ENCODE results near the gene EMX1.

The EMX1 gene

GRCh38 chr2:72925328-72925943 lies 8.1 kb downstream of the EMX1 start:
- no peak for DNase-seq

DNA sequence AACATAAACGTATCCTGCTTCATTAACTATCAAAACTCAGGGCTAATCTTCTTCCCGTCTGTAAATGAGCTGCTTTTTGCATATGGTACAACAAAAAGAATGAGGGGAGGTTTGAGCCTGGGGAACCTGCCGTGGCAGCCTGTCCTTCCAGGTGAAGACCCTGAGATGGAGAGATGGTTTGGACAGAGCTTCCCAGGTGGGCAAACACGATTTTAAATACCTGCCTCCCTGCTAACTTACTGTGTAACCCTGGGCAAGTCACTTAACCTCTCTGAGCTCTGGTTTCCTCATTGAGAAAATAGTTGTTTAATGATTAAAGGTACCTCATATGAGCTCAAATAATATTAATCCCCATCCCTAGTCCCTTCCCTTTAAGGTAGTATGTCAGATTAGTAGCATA lies 9.0 kb downstream of the EMX1 start:
- DNase-seq: no peak

- DNase-seq: no peak
These were observed 9.6 kb downstream of the EMX1 start for GRCh38 chr2:72926811-72927465.

DNA sequence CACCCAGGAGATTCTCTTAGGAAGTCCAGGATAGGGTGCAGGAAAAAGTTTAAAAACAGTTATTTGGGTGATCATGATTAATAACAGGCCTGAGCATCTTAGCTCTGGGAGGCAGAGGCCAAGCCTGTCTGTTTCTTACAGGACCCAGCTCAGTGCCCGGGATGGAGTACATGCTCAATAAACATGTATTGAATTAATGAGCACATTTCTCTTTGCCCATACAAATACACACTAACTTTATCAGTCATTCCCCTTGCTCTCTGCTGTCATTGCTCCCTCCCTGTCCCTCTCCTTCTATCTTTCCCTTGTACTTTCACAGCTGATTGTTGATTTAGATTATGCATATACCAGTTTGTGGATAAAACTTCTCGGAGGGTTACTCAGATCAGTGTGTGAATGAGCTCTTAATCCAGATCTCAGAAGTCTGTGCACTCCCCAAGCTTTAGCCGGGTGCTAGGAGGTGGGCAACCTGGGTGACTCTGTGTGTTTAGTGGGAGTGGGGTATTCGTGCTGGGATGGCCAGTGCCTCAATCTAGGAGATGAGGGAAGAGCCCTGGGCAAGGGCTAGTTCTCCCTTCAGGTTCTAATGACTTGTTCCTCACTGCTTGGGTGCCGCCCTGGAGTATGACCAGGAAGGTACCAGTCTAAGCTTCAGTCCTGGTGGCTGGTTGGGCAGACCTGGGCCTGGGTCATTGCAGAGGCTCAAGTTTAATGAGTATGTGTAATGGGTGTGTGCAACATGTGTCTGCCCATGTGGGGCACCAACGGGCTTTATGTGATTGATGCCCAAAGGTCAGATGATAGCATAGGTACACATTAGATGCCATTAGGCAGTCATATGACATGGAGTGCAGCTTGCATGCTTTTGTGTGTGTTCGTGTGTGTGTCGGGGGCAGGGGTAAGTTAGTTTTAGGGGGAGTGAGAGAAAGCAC lies 10.6 kb downstream of the EMX1 start:
- DNase-seq: no peak

- DNase-seq: no peak
These were observed 11.7 kb downstream of the EMX1 start for GRCh38 chr2:72929010-72929409.

GRCh38 chr2:72931280-72931910 lies 14.1 kb downstream of the EMX1 start:
- no peak for DNase-seq

DNA sequence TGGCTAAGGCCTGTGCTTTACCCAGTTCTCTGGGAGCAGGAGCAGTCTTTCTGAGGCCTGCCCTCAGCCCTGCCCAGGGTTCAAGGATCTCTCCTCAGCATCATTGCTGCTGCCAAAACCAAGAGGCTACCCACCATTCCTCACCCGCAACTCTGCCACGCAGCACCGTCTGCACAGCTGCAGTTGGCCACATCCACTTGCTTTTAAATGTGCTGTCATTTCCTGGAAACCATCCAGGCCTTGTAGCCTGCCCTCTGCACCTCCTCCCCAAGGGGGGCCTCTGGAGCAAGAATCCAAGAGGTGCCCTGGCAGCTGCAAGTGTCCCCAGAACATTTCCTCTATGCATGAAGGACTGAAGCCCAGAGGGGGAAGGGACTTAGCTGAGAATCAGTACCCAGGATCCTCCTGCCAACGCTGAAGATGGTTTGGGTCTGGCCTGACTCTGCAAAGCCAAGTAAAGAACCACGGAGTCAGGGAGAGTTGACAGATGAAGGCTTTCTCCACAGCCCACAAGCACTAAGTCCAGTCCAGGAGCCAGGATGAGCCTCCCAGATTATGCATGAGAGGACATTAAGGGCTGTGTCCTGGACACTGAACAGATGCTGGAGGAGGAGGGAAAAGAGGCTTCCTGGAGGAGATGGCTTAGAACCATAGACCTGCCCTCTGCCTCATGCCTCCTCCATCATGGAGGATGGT lies 14.9 kb downstream of the EMX1 start:
- DNase-seq: no peak

DNA sequence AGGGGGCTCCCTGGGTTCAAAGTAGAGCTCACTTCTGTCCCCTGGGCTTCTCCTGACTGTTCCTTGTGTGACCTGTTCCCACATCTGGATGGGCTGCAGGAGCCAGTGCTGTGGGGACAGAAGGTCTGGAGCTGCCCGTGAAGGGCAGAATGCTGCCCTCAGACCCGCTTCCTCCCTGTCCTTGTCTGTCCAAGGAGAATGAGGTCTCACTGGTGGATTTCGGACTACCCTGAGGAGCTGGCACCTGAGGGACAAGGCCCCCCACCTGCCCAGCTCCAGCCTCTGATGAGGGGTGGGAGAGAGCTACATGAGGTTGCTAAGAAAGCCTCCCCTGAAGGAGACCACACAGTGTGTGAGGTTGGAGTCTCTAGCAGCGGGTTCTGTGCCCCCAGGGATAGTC lies 15.5 kb downstream of the EMX1 start:
- DNase-seq: no peak

DNA sequence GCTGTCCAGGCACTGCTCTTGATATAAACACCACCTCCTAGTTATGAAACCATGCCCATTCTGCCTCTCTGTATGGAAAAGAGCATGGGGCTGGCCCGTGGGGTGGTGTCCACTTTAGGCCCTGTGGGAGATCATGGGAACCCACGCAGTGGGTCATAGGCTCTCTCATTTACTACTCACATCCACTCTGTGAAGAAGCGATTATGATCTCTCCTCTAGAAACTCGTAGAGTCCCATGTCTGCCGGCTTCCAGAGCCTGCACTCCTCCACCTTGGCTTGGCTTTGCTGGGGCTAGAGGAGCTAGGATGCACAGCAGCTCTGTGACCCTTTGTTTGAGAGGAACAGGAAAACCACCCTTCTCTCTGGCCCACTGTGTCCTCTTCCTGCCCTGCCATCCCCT lies 15.9 kb downstream of the EMX1 start:
- no peak for DNase-seq

DNA sequence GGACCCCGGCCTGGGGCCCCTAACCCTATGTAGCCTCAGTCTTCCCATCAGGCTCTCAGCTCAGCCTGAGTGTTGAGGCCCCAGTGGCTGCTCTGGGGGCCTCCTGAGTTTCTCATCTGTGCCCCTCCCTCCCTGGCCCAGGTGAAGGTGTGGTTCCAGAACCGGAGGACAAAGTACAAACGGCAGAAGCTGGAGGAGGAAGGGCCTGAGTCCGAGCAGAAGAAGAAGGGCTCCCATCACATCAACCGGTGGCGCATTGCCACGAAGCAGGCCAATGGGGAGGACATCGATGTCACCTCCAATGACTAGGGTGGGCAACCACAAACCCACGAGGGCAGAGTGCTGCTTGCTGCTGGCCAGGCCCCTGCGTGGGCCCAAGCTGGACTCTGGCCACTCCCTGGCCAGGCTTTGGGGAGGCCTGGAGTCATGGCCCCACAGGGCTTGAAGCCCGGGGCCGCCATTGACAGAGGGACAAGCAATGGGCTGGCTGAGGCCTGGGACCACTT lies 16.4 kb downstream of the EMX1 start:
- DNase-seq: no peak

- no peak for DNase-seq
These were observed 17.6 kb downstream of the EMX1 start for GRCh38 chr2:72934683-72935610.

DNA sequence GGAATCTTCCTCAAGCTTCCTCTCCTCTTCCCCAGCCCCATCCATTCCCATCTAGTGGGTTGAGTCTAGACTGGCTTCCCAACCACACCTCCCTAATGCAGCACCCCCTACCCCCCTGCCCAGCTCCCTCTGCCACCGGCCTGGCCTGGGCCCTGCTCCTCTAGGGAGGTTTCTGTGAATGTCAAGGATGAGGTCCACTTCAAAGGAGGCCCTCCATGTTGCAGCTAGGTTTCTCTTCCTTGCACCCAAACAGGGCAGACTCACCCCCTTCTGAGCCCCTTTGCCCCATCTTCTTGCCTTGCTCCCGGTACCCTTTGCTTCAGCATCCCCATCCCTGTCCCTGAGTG lies 18.3 kb downstream of the EMX1 start:
- DNase-seq: no peak

DNA sequence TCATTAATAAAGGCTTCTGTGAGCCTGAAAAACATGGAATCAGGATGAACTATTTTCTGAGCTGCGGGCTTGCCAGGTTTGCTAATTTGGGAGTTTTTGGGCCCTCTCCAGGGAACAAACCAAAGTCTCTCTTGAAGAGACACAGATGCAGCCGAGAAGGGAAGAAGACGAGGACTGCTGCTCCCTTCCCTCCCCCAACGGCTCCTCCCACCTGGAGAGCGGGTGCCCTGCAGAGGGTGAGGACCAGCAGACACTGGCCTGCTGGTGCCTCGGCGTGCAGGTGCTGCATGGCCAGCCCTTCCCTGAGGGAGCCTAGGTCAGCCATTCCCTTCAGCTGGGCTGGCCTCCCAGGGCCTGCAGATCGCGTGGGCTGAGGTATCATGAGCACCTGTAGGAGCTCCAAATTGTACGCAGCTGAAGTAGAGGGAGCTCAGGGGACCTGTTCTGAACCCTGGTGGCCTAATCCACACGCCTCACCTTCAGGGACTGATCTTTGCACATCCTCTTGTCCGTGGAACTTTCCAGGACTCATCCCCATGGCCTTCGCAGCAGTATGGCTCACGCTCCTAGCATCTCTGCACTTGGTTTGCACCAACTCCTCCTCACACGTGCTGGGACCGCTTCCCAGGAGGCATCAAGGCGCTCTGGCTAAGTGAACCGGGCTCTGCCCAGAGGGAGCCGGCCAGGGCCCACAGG lies 19.5 kb downstream of the EMX1 start:
- peak in 2 of 14 donors; percentile 2 to 26 for DNase-seq

GRCh38 chr2:72937356-72937669 lies 20.0 kb downstream of the EMX1 start:
- DNase-seq: no peak

DNA sequence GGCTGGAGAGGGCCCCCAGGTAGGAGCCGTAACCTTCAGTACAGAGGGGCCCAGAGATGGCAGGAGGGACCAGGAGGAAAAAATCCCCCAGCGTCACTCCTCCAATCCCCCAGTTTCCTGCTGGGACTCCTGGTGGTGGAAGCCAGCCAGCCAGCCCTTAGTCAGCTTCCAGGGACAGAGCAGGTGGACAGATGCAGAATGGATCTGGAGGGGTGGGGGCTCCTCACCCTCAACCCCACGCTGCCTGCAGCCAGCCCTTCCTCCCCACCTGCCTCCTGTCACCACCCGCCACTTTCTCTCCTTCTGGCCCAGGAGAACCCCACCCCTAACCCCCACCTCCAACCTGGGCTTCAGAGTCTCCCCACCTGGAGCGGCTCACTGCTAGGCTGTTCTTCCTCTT lies 21.1 kb downstream of the EMX1 start:
- DNase-seq: no peak

- DNase-seq: no peak
These were observed 23.0 kb downstream of the EMX1 start for GRCh38 chr2:72940361-72940760.

GRCh38 chr2:72940786-72941185 lies 23.5 kb downstream of the EMX1 start:
- no peak for DNase-seq

DNA sequence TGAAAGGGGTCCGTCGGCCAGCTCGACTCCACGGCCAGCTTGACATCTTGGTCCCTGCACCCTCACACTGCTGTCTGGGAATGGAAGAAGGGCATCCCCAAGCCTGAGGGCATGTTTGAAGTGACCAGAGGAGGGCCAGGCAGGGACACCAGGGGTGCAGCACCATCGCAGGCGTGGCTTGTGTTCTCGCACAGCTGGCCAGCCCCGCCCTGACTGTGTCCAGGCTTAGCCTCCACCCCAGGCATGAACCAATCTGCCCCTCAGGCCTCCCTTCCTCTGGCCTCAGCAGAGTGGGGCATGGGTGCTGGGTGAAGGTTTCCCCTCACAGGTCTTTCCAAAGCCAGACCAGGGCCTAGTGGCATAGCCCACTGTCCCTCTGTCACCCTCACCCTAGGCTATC lies 25.0 kb downstream of the EMX1 start:
- no peak for DNase-seq

DNA sequence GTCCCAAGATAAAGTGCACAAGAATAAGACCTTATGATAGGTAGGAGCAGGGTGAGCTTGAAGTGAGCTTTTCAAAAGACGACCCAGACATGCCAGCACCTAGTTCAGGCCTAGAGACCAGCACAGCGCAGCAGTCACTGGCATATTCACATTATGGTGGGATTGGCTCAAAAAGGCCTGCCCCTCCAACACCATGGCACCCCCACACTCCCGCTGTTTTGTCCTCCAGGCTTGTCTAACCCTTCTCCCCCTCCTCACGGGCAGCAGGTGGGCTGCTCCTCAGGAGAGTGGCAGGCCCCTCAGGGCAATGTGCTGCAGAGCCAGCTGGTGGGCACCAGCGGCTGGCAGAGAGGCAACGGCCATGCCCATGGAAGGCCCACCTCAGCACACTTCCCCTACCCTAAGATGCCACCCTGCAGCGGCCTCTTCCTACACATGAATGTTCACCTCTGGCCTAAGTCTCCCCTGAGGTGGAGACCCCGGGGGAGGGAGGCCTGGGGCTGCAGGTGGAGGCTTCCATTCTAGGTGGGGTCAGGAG lies 25.6 kb downstream of the EMX1 start:
- no peak for DNase-seq
